ENCODE measurements around the gene RNF2.

- no peak for TF ChIP-seq CTCF (IDR thresholded peaks at IDR 0.05; ENCODE audit: low read length)
- TF ChIP-seq EZH2 (IDR thresholded peaks at IDR 0.05; ENCODE audit: borderline replicate concordance, low read length), result no peak
Measured at GRCh38 chr1:185068341-185068740, 23.0 kb downstream of the RNF2 start.

Measured in OCI-LY1 (cell line).